MM.1S (cell line): Measurements from ENCODE around the gene PCCA.

Experiments used
- EZH2 ChIP-seq: fragments of 300-600 bp; sonication (generic); optimal IDR thresholded peaks from 2 replicates; pipeline ENCODE3; 2017; ENCODE audit warnings: low read depth, mild to moderate bottlenecking, antibody characterized with exemption, low read length, mixed read lengths
- TF ChIP-seq, protein P1 (sequence below): fragments of 300-600 bp; sonication (generic); IDR thresholded peaks from 2 replicates; pipeline ENCODE4 v1.5.1; 2016; ENCODE audit warnings: antibody characterized with exemption, low read length, mixed read lengths

DNA sequence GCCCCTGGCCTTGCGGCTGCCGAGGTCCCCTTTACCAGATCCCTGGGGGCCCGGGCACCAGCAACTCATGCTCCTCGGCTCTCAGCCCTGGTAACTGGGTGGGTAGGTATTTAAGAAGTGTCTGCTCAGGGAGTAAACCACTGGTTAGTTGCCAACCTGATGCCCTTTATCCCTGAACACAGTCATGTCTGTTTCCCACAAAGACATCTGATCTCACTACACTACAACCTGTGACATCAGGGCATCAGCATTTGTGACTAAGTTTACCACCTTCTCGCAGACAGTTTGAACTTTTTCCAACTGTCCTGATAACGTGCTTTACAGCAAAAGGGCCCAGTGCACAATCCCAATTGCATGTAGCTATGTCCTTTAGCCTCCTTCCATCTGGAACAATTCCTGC, 477.6 kb downstream of the PCCA start:
- TF ChIP-seq EZH2 = no peak
- TF ChIP-seq, protein P1, sequence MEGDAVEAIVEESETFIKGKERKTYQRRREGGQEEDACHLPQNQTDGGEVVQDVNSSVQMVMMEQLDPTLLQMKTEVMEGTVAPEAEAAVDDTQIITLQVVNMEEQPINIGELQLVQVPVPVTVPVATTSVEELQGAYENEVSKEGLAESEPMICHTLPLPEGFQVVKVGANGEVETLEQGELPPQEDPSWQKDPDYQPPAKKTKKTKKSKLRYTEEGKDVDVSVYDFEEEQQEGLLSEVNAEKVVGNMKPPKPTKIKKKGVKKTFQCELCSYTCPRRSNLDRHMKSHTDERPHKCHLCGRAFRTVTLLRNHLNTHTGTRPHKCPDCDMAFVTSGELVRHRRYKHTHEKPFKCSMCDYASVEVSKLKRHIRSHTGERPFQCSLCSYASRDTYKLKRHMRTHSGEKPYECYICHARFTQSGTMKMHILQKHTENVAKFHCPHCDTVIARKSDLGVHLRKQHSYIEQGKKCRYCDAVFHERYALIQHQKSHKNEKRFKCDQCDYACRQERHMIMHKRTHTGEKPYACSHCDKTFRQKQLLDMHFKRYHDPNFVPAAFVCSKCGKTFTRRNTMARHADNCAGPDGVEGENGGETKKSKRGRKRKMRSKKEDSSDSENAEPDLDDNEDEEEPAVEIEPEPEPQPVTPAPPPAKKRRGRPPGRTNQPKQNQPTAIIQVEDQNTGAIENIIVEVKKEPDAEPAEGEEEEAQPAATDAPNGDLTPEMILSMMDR = no peak
